CD4-positive, alpha-beta memory T cell (primary cell): ENCODE measurements around the gene MT1F. TPM values are rescaled to one million over a fixed set of nuclear protein-coding genes. Genes with fewer than 3 reads are reported as not detected.

Experiments used
- CTCF ChIA-PET: fragments of 350-600 bp; sonication (Branson Sonifier 250); formaldehyde crosslinking; loops from one replicate; lab custom pipeline; 2021; ENCODE audit warnings: inconsistent platforms; ENCODE audit not compliant: partially characterized antibody; lab: Charles Lee
- POLR2A ChIA-PET: fragments of 350-600 bp; sonication (Branson Sonifier 250); formaldehyde crosslinking; loops from one replicate; lab custom pipeline; 2021; ENCODE audit not compliant: partially characterized antibody; lab: Charles Lee
- DNase-seq, 5 donors: peaks; one replicate each; pipeline versions ENCODE4 v3.0.0 to v3.0.0-alpha.2; 2020 to 2022; ENCODE audit warnings: mixed read lengths in 1 of 5
- H3K27ac ChIP-seq: one replicate; pipeline ENCODE4 v1.7.0; 2013; ENCODE audit warnings: low read depth, low read length
- H3K27me3 ChIP-seq: 2 replicates; pipeline ENCODE4 v1.7.0; 2013; ENCODE audit warnings: mild to moderate bottlenecking, low read length, moderate library complexity; ENCODE audit not compliant: insufficient read depth
- H3K36me3 ChIP-seq: 2 replicates; pipeline ENCODE4 v1.7.0; 2013; ENCODE audit warnings: mild to moderate bottlenecking, low read length, moderate library complexity; ENCODE audit not compliant: insufficient read depth
- H3K4me1 ChIP-seq: 2 replicates; pipeline ENCODE4 v1.7.0; 2013; ENCODE audit warnings: mild to moderate bottlenecking, low read length, moderate library complexity; ENCODE audit not compliant: insufficient read depth
- H3K4me3 ChIP-seq, 2 donors: one replicate each; pipeline ENCODE4 v1.7.0; 2013; ENCODE audit warnings: low read length in 2 of 2, mild to moderate bottlenecking in 1 of 2
- H3K9me3 ChIP-seq, 2 donors: one replicate each; pipeline ENCODE4 v1.7.0; 2013; ENCODE audit warnings: low read length in 2 of 2, control low read depth in 1 of 2; ENCODE audit not compliant: control insufficient read depth in 1 of 2
- H3K27ac Mint-ChIP-seq, 7 donors: one replicate each; pipeline ENCODE4 v1.8.0; 2020 to 2021; ENCODE audit warnings: mixed read lengths in 7 of 7, mild to moderate bottlenecking in 6 of 7, inconsistent platforms in 3 of 7, moderate library complexity in 3 of 7
- H3K27me3 Mint-ChIP-seq, 2 donors: one replicate each; pipeline ENCODE4 v1.8.0; 2020 to 2021; ENCODE audit warnings: mixed read lengths in 2 of 2
- H3K36me3 Mint-ChIP-seq, 2 donors: one replicate each; pipeline ENCODE4 v1.8.0; 2020 to 2021; ENCODE audit warnings: mixed read lengths in 2 of 2, inconsistent platforms in 1 of 2, mild to moderate bottlenecking in 1 of 2
- H3K4me1 Mint-ChIP-seq, 4 donors: one replicate each; pipeline ENCODE4 v1.8.0; 2020 to 2021; ENCODE audit warnings: mixed read lengths in 4 of 4, mild to moderate bottlenecking in 1 of 4
- H3K4me3 Mint-ChIP-seq, 8 donors: one replicate each; pipeline ENCODE4 v1.8.0; 2020 to 2021; ENCODE audit warnings: mixed read lengths in 8 of 8, mild to moderate bottlenecking in 7 of 8, moderate library complexity in 6 of 8, inconsistent platforms in 3 of 8
- H3K9me3 Mint-ChIP-seq, 8 donors: one replicate each; pipeline ENCODE4 v1.8.0; 2020 to 2021; ENCODE audit warnings: mixed read lengths in 8 of 8, mild to moderate bottlenecking in 5 of 8, inconsistent platforms in 3 of 8, moderate library complexity in 1 of 8
- intact Hi-C: fragments of 100-400 bp; cut with micrococcal nuclease; formaldehyde crosslinking; loops from one replicate; pipeline ENCODE4 v1.15.1; 2023
- polyA plus RNA-seq, 2 donors: library from polyadenylated mRNA; unstranded; fragments of 300-500 nt; fragmentation: Illumina TruSeq; gene quantifications; one replicate each; pipeline ENCODE4 v1.2.3, GENCODE V29; 2021
- total RNA-seq, 2 experiments: library from RNA; stranded (reverse); gene quantifications; one replicate each; pipeline ENCODE4 v1.2.3, GENCODE V29; 2021

The MT1F gene
- total and polyA plus RNA-seq, 4 experiments from 2014 or later: 8.3 to 28.9 (median 12.5) TPM

- H3K4me3 Mint-ChIP-seq: peak within 1 kb of the TSS; percentile 88 to 97 (median 94)
Measured at GRCh38 chr16:56625140-56625942, 32.4 kb upstream of the MT1F start, which contains the start of gene MT1E. Gene MT1E, plus strand, starts transcription at chr16:56625781. Its CDS starts 71 bp downstream, at chr16:56625852.

GRCh38 chr16:56625943-56626654 lies 31.7 kb upstream of the MT1F start:
- peaks cover 14% of the 10 kb centered on the region for H3K4me1 ChIP-seq
- intact Hi-C loops: no loop called here
- Mint-ChIP-seq H3K4me1 (peaks cover 11 to 18% (median 12%) of the 10 kb centered on the region in 4 donors), H3K4me3 (peak overlapping the region; percentile 79 to 95 (median 88)), H3K36me3 (no peaks in the 10 kb centered on the region), H3K27ac (peak overlapping the region; percentile 7 to 89 (median 77)), H3K27me3 (peaks cover 5 to 37% of the 10 kb centered on the region in 2 donors), H3K9me3 (no peaks in the 10 kb centered on the region)
- H3K9me3 ChIP-seq: no peaks in the 10 kb centered on the region
- peak overlapping the region; percentile 48 to 68 for H3K4me3 ChIP-seq
- peaks cover 10% of the 10 kb centered on the region for H3K27me3 ChIP-seq
- H3K27ac ChIP-seq: no peak overlapping the region
- no peaks in the 10 kb centered on the region for H3K36me3 ChIP-seq
- CTCF ChIA-PET: interaction anchor here (1.0 to 2.1 kb wide), 4 partner anchors 17 to 76 kb away, joined by 3 to 10 read pairs (median 4); no protein-coding TSS in a partner anchor
- POLR2A ChIA-PET: interaction anchor here (0.9 to 3.6 kb wide), 6 partner anchors 10 to 21 kb away, joined by 3 to 15 read pairs (median 4); partner anchors contain the start of genes MT1A and MT2A
- DNase-seq: no peak

More at GRCh38 chr16:56625140-56625942, 32.4 kb upstream of the MT1F start, which contains the start of gene MT1E:
- Histone ChIP-seq H3K9me3 (no peaks in the 10 kb centered on the region), H3K27ac (peak within 1 kb of the TSS; percentile 24), H3K36me3 (no peaks in the 10 kb centered on the region), H3K4me1 (peaks cover 14% of the 10 kb centered on the region), H3K4me3 (peak within 1 kb of the TSS; percentile 48 to 68), H3K27me3 (peaks cover 9% of the 10 kb centered on the region)
- Mint-ChIP-seq H3K9me3 (no peaks in the 10 kb centered on the region), H3K27ac (peak within 1 kb of the TSS; percentile 44 to 95 (median 86)), H3K36me3 (no peaks in the 10 kb centered on the region), H3K4me1 (peaks cover 11 to 18% (median 12%) of the 10 kb centered on the region in 4 donors), H3K27me3 (peaks cover 0 to 31% of the 10 kb centered on the region in 2 donors)
- CTCF ChIA-PET: interaction anchor here (1.0 to 2.1 kb wide), 4 partner anchors 18 to 77 kb away, joined by 3 to 10 read pairs (median 4); no protein-coding TSS in a partner anchor
- POLR2A ChIA-PET: interaction anchor here (0.8 to 3.6 kb wide), 7 partner anchors 11 to 306 kb away, joined by 3 to 15 read pairs (median 4); partner anchors contain the start of genes HERPUD1, MT1A and MT2A
- peak in 4 of 5 donors; percentile 27 to 56 (median 50) for DNase-seq
- intact Hi-C loops: no loop called here

- H3K4me1 ChIP-seq: peaks cover 14% of the 10 kb centered on the region
- peaks cover 11 to 20% (median 13%) of the 10 kb centered on the region in 4 donors for H3K4me1 Mint-ChIP-seq
- DNase-seq: no peak
- H3K36me3 ChIP-seq: no peaks in the 10 kb centered on the region
- CTCF ChIA-PET: interaction anchor here (1.9 kb wide), 1 partner anchor 17 kb away, joined by 5 read pairs; no protein-coding TSS in a partner anchor
- H3K9me3 Mint-ChIP-seq: no peaks in the 10 kb centered on the region
- H3K27ac Mint-ChIP-seq: no peak overlapping the region
- no peaks in the 10 kb centered on the region for H3K9me3 ChIP-seq
- H3K27ac ChIP-seq: no peak overlapping the region
- H3K4me3 ChIP-seq: no peak overlapping the region
- H3K36me3 Mint-ChIP-seq: no peaks in the 10 kb centered on the region
- peaks cover 11 to 42% of the 10 kb centered on the region in 2 donors for H3K27me3 Mint-ChIP-seq
- POLR2A ChIA-PET: interaction anchor here (3.6 kb wide), 1 partner anchor 18 kb away, joined by 15 read pairs; the partner anchor contains the start of gene MT2A
- intact Hi-C loops: no loop called here
- H3K27me3 ChIP-seq: peaks cover 16% of the 10 kb centered on the region
- peak overlapping the region in 3 of 8 donors; percentile 53 to 95 (median 88) for H3K4me3 Mint-ChIP-seq
Measured at GRCh38 chr16:56626685-56627084, 31.1 kb upstream of the MT1F start.

GRCh38 chr16:56628486-56629350 lies 29.0 kb upstream of the MT1F start:
- Mint-ChIP-seq H3K4me1 (peaks cover 15 to 30% (median 21%) of the 10 kb centered on the region in 4 donors), H3K36me3 (no peaks in the 10 kb centered on the region), H3K9me3 (no peaks in the 10 kb centered on the region), H3K27me3 (peaks cover 18 to 57% of the 10 kb centered on the region in 2 donors), H3K27ac (no peak overlapping the region), H3K4me3 (no peak overlapping the region)
- intact Hi-C loops: no loop called here
- DNase-seq: no peak
- Histone ChIP-seq H3K27ac (no peak overlapping the region), H3K27me3 (peaks cover 30% of the 10 kb centered on the region), H3K4me3 (no peak overlapping the region), H3K9me3 (no peaks in the 10 kb centered on the region), H3K36me3 (no peaks in the 10 kb centered on the region), H3K4me1 (peaks cover 25% of the 10 kb centered on the region)
- ChIA-PET CTCF (interaction anchor here (1.2 to 1.5 kb wide), 2 partner anchors 28 to 52 kb away, joined by 4 to 5 read pairs; no protein-coding TSS in a partner anchor), POLR2A (no interaction called here)

- no peaks in the 10 kb centered on the region for H3K9me3 Mint-ChIP-seq
- peaks cover 13 to 33% (median 20%) of the 10 kb centered on the region in 4 donors for H3K4me1 Mint-ChIP-seq
- Histone ChIP-seq H3K27me3 (peaks cover 35% of the 10 kb centered on the region), H3K36me3 (no peaks in the 10 kb centered on the region), H3K4me3 (no peak overlapping the region), H3K27ac (no peak overlapping the region), H3K4me1 (peaks cover 25% of the 10 kb centered on the region), H3K9me3 (no peaks in the 10 kb centered on the region)
- peaks cover 25 to 61% of the 10 kb centered on the region in 2 donors for H3K27me3 Mint-ChIP-seq
- intact Hi-C loops: no loop called here
- no peak for DNase-seq
- no peaks in the 10 kb centered on the region for H3K36me3 Mint-ChIP-seq
- H3K4me3 Mint-ChIP-seq: no peak overlapping the region
- CTCF ChIA-PET: no interaction called here
- H3K27ac Mint-ChIP-seq: peak overlapping the region in 1 of 7 donors; percentile 41
- POLR2A ChIA-PET: interaction anchor here (1.5 kb wide), 1 partner anchor 13 kb away, joined by 3 read pairs; no protein-coding TSS in a partner anchor
Measured at GRCh38 chr16:56629531-56629930, 28.2 kb upstream of the MT1F start.

GRCh38 chr16:56630134-56630533 lies 27.6 kb upstream of the MT1F start:
- H3K27ac ChIP-seq: no peak overlapping the region
- Mint-ChIP-seq H3K27ac (no peak overlapping the region), H3K4me3 (no peak overlapping the region), H3K36me3 (no peaks in the 10 kb centered on the region), H3K4me1 (peaks cover 15 to 35% (median 22%) of the 10 kb centered on the region in 4 donors), H3K27me3 (peaks cover 30 to 63% of the 10 kb centered on the region in 2 donors), H3K9me3 (no peaks in the 10 kb centered on the region)
- no peaks in the 10 kb centered on the region for H3K36me3 ChIP-seq
- ChIA-PET POLR2A (interaction anchor here (0.6 to 1.5 kb wide), 3 partner anchors 12 to 301 kb away, joined by 3 read pairs; no protein-coding TSS in a partner anchor), CTCF (interaction anchor here (0.9 kb wide), 1 partner anchor 26 kb away, joined by 3 read pairs; no protein-coding TSS in a partner anchor)
- no peaks in the 10 kb centered on the region for H3K9me3 ChIP-seq
- peaks cover 41% of the 10 kb centered on the region for H3K27me3 ChIP-seq
- no peak for DNase-seq
- H3K4me1 ChIP-seq: peaks cover 26% of the 10 kb centered on the region
- H3K4me3 ChIP-seq: no peak overlapping the region
- intact Hi-C loops: no loop called here
